Measurements from ENCODE around the gene OR2F2.
A peak's percentile ranks its signal among the peaks of the same experiment; 100 is the strongest.

Gene OR2F2

DNA sequence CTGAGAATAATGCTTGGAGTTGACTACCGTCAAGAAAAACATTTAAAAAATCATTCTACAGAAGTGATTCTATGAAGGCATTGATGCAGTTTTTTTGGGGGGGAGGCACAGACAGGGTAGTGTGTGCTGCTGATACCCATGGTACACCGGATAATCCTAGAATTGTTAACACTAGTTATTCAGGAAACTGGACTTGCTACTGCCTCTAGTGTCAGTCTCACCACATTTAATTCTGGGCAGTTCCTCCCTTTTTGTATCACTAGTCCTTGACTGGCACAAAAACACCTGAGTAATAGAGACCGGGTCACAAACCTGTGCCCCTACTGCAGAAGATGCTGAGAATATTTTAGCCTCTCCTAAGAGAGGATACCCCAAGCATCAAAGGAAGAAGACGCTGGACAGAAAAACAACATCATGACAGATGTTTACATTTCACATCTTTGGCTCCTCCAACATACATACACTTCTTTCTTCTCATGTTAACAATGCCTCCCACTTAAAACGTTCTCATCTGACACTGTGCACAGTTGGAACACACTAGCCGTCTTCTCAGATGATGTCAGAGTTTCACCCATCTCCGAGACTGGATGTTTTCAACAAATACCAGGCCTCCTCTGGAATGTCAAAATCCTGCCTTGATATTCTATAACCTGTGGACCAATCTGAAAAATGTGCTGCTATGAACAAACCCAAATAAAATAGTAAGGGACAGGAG lies 19.9 kb upstream of the OR2F2 start:
- DNase-seq (ENCODE audit: low spot score) = no peak

GRCh38 chr7:143924851-143925250 lies 10.2 kb upstream of the OR2F2 start:
- no peak for DNase-seq (ENCODE audit: low spot score)

- DNase-seq (ENCODE audit: low spot score) = no peak
Measured at GRCh38 chr7:143929224-143929920, 5.7 kb upstream of the OR2F2 start.

DNA sequence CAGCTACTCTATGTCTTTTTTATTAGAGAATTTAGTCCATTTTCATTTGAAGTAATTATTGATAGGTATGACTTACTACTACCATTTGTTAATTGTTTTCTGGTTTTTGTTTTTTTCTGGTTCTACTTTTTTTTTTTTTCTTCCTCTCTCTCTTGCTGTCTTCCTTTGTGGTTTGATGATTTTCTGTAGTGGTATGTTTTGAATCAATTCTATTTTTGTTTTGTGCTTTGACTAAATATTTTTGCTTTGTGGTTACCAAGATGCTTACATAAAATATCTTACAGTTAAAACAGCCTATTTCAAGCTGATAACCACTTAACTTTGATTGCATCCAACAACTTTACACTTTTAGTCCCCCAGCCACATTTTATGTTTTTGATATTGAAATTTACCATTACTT lies 3.3 kb upstream of the OR2F2 start:
- peak; percentile 13 for DNase-seq (ENCODE audit: low spot score)

GRCh38 chr7:143936087-143937009 lies 1.3 kb downstream of the OR2F2 start:
- peak; percentile 72 for DNase-seq (ENCODE audit: low spot score)

GRCh38 chr7:143938379-143939243 lies 3.6 kb downstream of the OR2F2 start:
- no peak for DNase-seq (ENCODE audit: low spot score)

DNA sequence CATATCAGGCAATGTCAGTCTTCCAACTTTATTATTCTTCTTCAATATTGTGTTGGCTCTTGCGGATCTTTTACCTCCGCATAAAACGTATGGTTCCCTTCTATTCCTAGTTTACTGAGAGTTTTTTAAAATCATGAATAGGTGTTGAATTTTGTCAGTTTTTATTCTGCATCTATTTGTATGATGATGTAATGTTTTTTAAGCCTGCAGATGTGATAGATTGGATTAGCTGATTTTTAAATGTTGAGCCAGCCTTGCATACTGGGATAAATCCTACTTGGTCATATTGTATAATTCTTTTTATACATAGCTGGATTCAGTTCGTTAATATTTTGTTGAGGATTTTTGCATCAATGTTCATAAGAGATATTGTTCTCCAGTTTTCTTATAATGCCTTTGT lies 10.4 kb downstream of the OR2F2 start:
- no peak for DNase-seq (ENCODE audit: low spot score)

GRCh38 chr7:143947111-143947510 lies 12.1 kb downstream of the OR2F2 start:
- no peak for DNase-seq (ENCODE audit: low spot score)

DNA sequence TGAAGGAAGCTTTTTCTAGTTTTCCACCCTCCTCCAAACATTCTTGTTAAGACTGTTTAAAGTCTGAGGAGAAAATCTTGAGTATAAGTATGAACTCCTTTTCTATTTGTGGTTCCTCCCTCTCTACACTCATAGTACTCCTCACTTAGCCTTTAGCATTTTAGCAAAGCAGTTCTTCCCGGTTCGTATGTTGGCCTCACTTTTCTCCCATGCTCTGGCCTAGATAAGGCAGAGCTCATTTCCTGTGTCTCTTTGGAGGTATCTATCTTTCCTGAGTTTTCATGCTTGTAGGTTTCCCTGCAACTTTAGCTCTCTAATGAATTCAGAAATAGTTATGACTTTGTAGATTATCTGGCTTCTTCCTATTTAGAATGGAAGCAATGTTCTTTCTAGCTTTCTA lies 13.7 kb downstream of the OR2F2 start:
- DNase-seq (ENCODE audit: low spot score) = no peak

GRCh38 chr7:143953421-143953820 lies 18.4 kb downstream of the OR2F2 start:
- no peak for DNase-seq (ENCODE audit: low spot score)

GRCh38 chr7:143954135-143954534 lies 19.1 kb downstream of the OR2F2 start:
- no peak for DNase-seq (ENCODE audit: low spot score)

DNA sequence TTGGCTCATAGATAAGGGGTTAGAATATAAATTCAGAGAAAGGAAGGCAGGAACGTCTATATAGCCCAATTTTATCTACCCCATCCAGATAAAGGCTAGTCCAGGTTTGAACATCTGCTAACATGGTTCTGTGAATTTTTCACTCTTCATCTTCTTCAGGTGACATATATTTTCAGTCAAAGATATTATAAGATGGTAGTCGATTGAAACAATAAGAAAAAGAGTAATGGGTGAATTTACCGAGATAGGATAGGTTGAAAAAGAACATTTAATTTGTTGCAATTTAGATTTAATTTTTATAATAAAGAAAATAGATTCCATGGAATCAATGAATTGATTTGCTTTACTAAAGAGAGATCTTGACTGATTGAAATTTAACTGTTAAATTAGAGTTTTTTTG lies 19.5 kb downstream of the OR2F2 start, which contains the start of gene OR2F1:
Gene OR2F1, plus strand, starts transcription at position 301 of the 400 bp plus-strand sequence. CDS start 5,127 bp downstream, outside the sequence.
- DNase-seq (ENCODE audit: low spot score) = no peak

- no peak for DNase-seq (ENCODE audit: low spot score)
Measured at GRCh38 chr7:143958781-143959180, 23.7 kb downstream of the OR2F2 start.

DNA sequence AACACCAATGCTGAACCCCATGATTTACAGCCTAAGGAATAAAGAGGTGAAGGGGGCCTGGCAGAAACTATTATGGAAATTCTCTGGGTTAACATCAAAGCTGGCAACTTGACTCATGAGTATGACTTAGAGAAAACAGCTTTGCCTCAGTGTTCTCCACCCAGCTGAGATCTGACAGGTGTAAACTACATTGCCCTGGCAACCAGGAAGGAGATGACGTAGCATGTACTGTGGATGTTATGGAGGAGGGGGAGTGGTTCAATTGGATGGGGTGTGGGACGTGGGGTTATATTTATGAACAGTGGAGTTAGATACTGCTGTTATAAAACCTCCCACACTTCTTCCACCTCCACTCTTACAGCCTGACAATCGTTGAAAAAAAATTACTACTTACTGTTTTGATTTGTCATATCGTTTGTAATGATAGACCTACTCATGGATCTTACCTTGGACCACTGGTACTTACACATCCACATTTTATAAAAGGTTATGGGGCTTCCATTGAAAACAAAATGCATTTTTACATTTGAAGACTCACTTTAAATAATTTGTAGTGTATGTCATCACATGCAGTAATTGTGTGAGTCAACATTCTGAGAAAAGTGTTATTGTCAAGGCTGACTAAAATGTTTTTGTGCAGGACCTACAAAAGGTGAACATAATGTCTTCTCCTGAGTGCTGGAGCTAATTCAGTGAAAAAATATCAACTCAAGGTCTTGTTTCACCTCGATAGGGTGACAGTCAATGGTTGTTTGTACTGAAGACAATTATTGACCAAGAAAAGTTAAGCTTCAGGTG lies 26.0 kb downstream of the OR2F2 start:
- no peak for DNase-seq (ENCODE audit: low spot score)

DNA sequence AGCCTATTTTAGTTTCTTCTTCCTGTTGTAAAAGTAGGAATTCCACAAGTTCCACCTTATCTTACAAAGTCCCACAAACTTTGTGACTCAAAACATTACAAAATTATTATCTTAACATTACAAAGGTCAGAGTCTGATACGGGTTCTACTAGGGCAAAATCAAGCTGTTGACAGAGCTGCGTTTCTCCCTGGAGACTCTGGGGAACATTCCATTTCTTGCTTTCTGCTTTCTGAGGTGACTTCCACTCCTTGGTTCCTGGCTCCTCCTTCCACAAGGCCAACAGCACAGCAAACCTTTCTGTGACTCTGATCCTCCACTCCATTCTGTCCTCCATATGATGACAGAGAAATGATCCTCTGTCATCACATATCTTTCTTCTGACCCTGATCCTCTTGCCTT lies 30.2 kb downstream of the OR2F2 start:
- no peak for DNase-seq (ENCODE audit: low spot score)

GRCh38 chr7:143967398-143967797 lies 32.4 kb downstream of the OR2F2 start:
- DNase-seq (ENCODE audit: low spot score) = no peak

DNA sequence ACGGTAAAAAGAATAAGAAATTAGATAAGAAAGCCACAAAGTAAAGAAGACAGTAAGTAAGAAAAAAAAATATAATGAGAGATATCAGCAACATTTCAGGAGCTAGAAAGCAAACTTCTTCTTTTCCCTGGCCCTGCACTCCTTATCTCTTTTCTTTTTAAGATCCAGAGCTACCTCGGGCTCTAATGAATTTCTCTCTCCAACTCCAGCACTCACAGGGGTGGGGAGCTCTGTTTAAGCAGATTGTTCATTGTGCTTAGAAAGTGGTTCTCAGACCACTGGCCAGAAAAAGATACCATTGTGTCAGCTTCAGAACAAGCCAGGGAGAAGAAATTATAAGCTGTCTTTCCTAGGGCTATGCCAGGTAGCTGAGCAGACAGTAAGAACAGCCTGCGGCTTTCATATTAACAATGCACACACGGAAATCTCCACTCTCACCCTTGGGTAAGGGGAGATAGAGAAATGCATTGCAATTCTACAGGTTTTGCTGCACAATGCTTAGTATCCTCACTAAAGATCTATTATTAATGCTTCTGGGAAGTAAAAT lies 38.9 kb downstream of the OR2F2 start:
- no peak for DNase-seq (ENCODE audit: low spot score)

DNA sequence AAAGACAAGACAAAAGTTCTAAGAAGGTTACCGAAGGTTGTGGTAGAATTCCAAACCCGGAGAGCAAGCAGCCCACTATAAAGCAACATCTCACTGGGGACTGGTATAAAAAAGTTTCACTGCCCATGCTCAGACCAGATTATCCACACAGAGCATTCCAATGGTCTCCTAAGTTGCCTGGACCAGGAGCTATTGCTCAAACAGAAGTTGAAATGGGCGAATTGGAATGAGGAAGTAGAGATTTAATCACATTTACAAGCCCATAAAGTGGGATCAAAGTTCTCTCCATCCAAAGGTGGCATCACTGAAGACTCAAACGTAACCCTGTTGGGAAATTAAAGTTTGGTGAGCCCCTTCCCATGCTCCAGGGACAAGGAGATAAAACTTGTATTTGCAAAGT lies 39.4 kb downstream of the OR2F2 start:
- DNase-seq (ENCODE audit: low spot score) = peak; percentile 40

DNA sequence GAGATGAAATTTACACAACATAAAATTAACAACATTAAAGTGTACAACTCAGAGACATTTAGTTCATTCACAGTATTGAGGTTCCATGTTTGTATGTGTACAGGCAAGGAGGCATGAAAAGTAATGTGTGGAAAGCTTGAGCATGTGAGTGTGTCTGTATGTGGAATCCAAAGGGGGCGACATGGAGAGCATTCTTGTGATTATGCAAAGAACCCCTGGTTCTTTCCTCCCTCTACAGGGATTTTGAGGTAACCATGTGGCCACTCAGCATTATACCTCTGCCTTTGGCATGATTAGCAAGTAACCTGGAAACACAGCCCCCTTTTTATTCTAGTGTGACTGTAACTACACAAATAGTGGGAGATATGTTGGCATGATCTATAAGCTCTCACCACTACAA lies 40.6 kb downstream of the OR2F2 start:
- no peak for DNase-seq (ENCODE audit: low spot score)

DNA sequence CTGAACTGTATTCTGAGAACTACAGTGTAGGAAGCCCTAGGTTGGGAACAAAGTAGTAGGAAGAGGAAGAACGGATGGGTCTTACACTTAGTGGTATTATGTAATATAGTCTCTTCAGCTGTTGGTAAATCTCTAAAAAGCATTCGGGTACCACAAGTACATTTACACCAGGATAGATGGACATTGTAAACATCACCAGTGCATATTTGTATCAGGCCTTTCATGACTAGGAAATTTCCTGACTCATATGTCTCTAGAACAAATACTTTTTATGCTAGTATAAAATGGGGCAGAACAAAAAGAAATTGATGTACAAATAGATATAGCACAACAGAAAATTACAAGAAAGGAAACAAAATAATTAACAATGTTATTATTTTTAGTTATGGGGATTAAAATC lies 43.6 kb downstream of the OR2F2 start:
- no peak for DNase-seq (ENCODE audit: low spot score)

Data from AG08395 (cell line).